GM18517 (cell line): Measurements from ENCODE around the gene EIF4E3.

Source experiments
- ATAC-seq: cut with Tn5 transposase; IDR thresholded peaks from one replicate; pipeline ENCODE4 v1.9.1; 2021; ENCODE audit warnings: mild to moderate bottlenecking, moderate library complexity; ENCODE audit not compliant: unreplicated experiment

EIF4E3 gene

DNA sequence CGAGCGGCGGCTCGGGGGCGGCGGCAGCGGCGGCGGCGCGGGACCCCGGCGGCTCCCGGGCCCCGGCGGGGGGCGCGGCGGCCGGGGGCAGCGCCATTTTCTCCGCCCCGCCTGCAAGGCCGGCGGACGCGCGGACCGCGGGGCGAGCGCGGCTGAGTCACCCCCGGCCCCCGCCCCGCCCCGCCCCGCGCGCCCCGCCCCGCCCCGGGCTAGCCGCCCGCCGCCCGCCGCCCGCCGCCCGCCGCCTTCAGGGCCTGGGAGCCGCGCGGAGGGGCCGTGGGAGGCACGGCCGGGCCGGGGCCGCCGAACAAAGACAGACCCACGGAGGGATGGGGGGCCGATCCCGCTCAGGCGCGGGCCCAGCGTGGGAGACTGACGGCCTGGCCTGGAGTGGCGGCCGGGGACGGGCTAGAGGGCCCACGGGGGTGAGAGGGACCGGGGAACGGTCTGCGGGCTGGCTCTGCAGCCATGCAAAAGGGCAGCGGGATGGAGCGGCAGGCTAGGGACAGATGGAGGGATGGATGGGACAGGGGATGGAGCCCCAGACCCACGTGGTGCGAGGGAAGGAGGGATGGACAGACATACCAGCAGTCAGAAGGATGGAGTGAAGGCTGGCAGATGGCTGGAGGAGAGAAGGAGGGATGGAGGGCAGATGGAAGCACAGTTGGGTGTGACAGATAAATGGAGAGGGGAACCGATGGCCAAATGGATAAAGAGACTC lies at the start of gene EIF4E3:
Gene EIF4E3, minus strand, starts transcription at position 132 of the 721 bp plus-strand sequence. Its CDS starts 35 bp downstream, at position 97.
- no peak for ATAC-seq

DNA sequence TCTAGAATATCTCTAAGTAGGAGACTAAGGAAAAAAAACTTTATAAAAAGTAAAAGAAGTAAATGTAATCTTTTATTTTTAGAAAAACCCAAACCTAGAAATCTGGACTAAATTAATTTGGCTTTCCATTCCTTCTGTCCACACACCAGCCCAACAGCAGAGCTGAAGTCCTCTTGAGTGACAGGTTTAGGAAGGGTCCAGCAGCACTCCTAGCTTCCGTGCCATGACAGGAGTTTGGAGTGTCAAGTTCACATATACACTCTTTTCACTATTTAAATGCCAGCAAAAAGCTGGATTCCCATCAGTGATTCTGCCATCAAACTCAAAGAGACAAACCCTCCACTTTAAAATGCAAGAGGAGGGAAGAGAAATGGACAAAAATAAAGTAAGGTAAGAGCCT lies 46.7 kb upstream of the EIF4E3 start:
- no peak for ATAC-seq

DNA sequence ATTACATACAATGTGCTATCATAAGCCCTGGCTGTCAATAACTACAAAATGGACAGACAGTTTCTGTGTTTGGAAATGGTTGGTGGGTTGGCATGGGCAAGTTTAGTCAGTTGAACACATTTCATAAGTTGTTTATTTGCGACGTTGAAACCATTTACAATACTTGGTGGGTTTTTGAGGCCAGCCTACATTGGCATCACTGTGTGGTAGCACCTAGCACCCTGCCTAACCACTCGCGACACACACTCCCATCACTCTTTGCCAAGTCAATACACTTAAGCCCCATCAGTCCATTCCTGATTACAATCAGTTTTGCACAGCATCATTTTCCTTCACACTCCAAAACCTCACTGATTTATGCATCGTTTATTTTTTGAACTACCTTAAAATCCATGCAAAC lies 45.9 kb upstream of the EIF4E3 start:
- ATAC-seq = no peak

DNA sequence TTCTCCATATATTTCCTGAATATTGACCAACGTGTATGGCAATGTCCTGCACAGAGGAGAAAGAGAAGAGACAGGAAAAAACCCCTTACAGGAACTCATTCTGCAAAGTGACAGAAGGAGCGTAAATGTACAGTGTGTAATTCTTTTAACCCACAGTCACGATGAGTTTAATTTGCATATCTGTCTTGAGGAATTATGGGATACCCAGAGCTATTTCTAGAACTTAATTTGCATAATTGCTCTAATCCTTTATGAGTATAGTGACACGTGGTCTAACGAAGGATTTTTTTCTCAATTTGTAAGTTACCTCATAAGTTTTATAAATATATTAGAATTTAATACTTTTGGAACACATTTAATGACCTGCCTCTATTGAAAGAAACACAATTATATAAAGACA lies 38.2 kb upstream of the EIF4E3 start:
- ATAC-seq = no peak

DNA sequence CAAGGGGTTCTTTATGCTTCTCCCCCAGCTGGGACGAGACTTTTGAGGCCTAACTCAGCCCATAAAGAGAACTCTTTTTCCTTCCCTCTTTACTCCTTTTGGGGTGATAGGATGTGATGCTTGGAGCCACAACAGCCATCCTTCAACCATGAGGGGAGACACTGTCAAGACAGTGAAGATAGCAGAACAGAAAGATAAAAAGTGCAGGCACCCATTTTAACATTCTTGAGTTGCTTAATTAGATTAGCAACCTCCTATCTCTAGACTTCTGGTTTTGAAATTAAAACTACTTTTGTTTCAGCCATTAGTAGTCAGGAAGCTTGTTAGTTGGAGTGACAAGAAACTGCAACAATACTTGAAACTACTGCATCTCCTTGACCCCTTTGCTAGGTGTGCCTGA lies 34.9 kb upstream of the EIF4E3 start:
- ATAC-seq = no peak

DNA sequence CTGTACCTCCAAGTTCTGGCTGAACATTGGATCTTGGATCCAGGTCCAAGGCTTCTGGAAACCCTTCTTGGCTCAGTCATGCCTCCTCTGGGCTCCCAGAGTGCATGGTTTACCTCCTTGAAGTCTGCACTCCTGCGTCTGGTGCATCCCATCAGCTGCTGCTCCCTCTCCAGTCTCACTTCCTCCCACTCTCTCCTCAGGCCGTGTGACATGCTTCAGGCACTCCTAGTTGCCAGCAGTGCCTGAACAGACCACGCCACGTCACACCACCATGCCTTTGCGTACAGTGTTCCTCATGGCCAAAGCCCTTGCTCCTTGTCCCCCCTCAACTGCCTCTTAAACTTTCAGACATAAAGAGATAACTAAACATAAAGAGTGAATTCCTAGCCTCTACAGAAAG lies 34.2 kb upstream of the EIF4E3 start:
- no peak for ATAC-seq

DNA sequence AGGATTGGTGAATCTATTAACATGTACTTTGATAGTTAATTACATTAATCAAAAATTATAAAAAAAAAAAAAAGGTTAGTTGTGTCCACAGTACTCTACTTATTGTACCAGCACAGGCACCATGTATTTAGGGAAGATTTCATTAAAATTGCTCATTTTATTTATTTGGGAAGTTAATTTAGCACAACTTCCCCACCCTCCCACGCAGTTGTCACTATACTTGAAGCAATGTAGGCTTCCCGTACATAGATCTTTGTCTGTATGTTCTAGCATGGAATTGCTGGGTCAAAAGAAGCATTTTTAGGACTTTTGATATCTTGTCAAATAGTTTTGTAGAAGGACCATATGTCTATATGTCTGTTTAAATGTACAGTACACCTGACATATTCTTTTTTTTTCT lies 32.9 kb upstream of the EIF4E3 start:
- ATAC-seq = no peak

DNA sequence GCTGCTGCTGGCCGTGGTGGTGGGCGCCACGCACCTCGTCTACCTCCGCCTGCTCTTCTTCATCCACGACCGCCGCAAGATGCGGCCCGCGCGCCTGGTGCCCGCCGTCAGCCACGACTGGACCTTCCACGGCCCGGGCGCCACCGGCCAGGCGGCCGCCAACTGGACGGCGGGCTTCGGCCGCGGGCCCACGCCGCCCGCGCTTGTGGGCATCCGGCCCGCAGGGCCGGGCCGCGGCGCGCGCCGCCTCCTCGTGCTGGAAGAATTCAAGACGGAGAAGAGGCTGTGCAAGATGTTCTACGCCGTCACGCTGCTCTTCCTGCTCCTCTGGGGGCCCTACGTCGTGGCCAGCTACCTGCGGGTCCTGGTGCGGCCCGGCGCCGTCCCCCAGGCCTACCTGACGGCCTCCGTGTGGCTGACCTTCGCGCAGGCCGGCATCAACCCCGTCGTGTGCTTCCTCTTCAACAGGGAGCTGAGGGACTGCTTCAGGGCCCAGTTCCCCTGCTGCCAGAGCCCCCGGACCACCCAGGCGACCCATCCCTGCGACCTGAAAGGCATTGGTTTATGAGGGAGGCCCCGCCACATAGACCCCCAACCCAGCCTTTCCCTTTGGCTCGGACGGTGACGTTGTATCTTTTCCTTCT lies 29.5 kb upstream of the EIF4E3 start:
- no peak for ATAC-seq

DNA sequence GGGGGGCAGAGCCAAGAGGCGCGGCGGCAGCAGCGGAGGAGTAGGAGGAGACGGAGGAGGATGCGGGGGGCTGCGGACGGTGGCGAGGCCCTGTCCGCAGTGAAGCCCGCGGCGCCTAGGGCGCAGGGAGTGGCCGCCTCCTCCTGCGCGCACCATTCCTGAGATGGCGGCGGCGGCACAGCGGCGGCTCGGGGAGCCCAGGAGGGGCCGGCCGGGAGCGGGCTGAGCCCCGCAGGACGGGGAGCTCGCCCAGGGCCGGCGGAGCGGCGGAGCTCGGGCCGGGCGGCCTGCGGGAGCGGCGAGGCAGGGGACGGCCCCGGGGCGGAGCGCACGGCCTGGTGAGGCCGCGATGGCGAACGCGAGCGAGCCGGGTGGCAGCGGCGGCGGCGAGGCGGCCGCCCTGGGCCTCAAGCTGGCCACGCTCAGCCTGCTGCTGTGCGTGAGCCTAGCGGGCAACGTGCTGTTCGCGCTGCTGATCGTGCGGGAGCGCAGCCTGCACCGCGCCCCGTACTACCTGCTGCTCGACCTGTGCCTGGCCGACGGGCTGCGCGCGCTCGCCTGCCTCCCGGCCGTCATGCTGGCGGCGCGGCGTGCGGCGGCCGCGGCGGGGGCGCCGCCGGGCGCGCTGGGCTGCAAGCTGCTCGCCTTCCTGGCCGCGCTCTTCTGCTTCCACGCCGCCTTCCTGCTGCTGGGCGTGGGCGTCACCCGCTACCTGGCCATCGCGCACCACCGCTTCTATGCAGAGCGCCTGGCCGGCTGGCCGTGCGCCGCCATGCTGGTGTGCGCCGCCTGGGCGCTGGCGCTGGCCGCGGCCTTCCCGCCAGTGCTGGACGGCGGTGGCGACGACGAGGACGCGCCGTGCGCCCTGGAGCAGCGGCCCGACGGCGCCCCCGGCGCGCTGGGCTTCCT lies 28.8 kb upstream of the EIF4E3 start, which contains the start of gene GPR27:
Gene GPR27, plus strand, starts transcription at position 155 of the 909 bp plus-strand sequence. Its CDS starts 195 bp downstream, at position 350.
- no peak for ATAC-seq

DNA sequence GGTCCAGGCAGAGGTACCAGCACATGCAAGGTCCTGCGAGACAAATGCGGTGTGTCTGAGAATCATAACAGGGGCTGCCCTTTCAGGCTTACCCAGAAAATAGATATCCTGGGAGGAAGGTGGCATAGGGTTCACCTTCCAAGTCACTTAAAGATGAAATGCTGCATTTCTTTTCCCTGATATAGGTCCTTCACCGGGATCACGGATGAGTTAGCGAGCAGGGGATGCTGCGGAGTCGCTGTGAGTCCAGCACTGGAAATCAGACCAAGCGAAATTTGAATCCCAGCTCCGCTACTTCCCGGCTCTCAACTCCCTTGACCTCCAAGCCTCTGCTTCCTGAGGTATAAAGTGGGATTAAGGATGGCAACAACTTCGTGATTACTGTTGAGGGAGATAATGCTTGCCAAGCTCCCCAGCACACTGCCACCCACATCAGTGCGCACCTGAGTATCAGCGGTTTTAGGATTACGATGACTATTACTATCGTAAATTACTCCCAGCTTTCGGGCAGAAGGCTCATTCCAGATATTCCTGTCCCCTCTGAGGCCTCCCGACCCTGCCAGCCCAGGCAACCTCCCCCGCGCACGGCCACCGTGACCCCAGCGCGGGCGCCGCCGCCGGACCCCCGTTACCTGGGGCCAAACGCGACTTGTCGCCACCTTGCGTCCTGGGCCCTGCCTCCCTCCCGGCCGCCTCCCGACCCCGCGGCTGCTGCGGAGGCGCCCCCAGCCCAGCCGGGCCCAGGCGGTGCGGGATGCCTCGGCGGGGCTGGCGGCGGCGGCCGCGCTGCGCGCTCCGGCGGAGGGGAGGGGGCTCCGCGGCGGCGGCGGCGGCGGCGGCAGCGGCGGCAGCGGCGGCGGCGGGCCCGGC lies 27.9 kb upstream of the EIF4E3 start:
- ATAC-seq = no peak

DNA sequence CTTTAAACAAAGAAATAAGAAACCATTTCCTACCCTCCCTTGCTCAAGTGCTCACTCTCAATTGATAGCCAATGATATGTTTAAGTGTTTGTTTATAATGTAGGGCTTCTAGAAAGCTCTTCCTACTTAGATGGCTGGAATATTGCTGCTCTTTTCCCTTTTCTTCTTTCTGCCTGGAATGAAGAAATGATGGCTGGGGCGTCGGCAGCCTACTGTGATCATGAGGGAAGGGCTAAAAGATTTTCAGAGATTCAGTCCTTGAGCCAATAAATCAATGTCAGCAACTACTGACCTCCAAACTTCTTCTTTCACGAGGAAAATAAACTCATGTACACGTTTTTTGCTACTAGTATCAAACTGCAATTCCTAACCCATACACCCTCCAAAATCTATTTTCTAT lies 26.4 kb upstream of the EIF4E3 start:
- no peak for ATAC-seq

DNA sequence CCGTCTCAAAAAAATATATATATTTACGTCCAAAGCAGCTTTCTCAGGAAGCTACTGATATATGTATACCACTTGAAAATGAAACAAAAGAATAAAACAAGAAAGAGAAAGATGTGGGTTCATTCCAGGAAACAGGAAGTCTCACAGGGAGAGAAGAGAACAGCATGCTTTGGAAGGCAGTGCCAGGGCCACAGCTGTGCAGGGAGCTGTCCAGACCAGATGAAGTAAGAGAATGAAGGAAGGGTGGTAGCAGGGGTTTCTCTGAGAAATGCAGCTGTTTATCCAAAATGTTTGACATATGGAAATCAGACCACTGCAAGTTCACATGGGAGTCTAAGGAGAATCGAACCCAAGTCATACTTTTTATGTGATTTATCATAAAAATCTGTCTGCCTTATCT lies 19.5 kb upstream of the EIF4E3 start:
- ATAC-seq = no peak

DNA sequence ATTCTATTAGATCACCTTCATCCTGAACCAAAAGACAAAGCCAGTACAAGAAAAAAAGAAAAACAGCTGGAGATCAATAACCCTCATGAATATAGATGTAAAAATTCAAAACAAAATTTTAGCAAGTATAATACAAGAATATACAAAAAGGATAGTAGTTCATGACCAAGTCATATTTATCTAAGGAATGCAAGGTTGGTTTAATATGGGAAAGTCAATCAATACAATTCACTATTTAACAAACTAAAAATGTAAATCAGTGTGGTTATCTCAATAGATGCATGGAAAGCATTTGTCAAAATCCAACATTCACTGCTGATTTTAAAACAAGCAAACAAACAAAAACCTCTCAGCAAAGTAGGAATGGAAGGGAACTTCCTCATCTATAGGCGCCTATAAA lies 17.4 kb upstream of the EIF4E3 start:
- no peak for ATAC-seq

DNA sequence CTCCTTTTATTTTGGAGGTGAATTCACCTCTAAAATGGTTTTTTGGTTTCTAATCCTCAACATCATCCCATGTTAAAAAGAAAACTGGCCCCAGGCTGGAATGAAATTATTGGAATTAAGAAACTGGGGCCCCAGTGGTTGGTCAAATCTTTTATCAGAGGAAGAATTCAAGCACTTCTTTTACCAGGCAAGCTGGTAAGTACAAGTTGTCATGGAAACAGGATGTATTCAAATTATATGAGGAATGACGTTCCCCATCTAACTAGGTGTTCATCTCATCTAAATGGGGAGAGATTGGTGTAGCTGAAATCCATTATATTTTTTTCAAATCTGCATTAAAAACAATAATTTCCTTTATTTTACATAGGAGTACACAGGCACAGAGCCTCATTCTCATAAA lies 9.7 kb upstream of the EIF4E3 start:
- no peak for ATAC-seq

DNA sequence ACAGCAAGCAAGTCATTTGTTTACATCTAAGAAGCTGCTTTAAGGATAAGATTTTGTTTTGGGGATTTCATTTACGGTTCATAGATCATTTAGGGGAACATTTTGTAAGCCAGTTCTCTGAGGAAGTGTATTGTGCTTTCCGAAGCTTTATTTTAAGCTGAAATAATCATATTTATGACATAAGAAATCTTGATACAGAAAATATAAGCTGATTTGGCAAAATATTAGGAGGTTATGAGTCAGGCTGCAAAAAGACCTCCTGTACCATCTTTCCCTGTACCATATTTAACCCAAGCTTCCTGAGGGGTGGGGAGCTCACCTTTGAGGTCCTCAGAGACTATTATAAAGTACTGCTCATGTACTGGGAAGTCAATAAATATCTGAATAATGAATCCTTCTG lies 8.1 kb upstream of the EIF4E3 start:
- ATAC-seq = no peak

DNA sequence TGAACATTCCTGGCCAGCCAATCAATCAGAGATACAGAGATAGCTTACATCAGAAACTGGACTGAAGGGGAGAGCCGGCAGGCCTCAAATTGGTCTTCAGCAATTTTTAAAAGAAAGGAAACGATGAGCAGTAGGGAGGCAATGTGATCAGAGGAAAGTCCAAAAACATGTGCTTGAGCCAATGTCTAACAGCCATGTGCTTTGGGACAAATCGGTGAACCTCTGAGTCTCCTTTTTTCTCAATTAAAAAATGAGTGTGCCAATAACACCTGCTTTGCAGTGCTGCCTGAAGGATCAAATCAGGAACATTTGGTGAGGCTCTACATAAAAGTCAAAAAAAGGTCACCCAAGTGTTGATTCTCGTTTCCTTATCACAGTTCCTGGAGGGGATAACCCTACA lies 7.4 kb upstream of the EIF4E3 start:
- ATAC-seq = no peak

DNA sequence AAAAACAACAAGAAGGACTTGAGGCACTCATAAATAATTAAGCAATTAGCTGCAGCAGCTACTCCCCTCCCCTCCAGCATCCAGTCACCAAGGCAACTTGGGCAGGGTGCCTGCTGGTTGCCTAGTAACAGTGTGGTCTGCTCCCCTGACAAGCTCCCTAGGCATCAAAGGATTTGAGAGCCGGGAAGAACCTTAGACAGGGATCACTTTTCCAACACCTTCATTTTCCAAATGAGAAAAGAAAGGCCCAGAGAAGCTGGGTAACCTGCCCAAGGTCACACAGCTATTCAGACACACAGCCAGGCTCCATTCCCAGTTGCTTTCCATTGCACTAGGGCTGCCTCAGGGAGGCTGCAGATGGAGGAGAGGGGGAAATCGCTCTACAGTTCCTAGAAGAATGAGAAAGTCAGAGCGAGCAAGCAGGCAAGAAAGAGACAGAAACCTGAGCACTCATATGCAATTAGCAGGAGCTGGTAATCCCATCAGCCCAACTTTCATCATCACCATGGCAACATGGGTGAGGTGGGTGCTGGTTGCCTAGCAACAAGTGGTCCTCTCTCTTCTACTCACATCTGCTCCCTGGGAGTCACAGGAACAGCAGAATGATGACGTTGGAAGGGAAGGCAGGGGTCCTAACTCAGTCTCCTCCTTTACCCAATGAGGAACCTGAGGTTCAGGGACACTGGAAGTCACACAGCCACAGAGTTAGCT lies 3.6 kb upstream of the EIF4E3 start:
- ATAC-seq = no peak

DNA sequence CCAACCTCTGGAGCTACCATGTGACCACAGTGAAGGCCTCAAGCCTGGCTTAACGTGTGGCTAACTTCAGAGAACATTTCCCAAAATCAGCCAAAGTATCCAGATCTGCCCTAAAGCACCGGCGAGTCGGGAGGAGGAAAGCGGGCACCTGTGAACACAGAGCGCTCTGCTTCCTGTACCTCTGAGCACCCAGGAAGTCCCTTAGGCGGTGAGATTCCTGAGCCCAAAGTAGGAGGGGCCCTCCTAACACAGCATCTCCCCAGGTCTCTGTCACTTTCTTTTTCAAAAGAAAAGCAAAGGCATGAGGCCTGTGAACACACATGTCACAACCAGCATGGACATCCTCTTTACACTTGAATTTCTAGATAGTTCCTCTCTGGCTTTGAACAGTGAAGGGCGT lies 944 bp upstream of the EIF4E3 start:
- ATAC-seq = no peak

DNA sequence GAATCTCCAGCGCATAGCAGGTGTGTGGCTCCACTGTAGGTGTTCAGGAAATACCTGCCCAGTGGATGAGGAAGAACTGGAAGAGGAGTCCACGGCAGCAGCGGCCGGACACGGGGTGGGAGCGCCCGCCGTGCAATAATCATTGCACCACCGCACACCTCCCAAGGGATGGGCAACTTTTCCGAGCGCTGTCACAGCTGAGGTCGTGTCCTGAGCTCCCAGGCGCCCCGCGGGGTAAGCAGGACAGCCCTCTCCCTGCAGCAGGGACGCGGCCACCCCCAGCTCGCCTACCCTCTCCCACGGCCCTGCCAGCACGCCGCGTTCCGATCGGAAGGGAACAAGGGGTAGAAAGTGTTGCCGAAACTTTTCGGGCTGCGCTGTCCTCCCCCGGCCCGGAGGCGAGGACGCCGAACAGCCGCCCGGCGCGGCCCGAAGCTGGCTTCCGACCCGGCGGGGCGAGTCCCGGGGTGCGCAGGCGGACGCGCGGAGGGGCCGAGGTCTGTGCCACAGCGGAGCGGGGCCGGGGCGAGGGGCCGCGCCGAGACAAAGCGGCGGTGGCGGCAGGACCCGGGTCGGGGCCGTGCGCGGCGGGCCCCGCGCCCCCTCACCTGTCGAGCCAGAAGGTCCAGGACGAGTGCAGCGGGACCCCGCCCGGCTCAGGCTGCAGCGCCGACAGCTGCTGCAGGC lies 475 bp downstream of the EIF4E3 start:
- no peak for ATAC-seq

DNA sequence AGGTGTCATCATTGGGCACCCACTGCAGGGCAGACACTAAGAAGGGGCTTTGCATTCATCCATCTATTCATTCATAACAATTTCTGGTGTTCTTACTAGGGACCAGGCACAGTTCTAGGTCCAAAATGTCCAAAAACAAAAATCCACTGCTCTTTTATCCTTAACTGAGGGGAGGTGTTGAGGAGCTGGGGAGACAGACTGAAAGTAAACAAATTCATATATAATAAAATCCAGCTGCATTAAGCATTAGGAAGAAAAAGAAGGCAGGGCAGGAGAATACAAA lies 1.1 kb downstream of the EIF4E3 start:
- no peak for ATAC-seq
